ENCODE data around the gene ZNFX1.
"Not testable (repeated sequence)": the region's sequence is repeated elsewhere in the genome, so short reads cannot be mapped to it uniquely, and the experiment has no call there.

GRCh38 chr20:49192944-49193518 is 84.8 kb downstream of the ZNFX1 start:
- TF ChIP-seq CTCF (IDR thresholded peaks at IDR 0.05 in 4 of 5, conservative IDR thresholded peaks at IDR 0.05 in 1 of 5); POLR2A (IDR thresholded peaks at IDR 0.05): not testable (repeated sequence)

All from gastrocnemius medialis (tissue), 4 donors.